H9 (cell line): ENCODE data around the gene NKPD1. TPM values are rescaled to one million over a fixed set of nuclear protein-coding genes. Genes with fewer than 3 reads are reported as not detected.

Experiments
- DNase-seq: peaks from one replicate; pipeline ENCODE4 v3.0.0-alpha.2; 2017
- H2AFZ ChIP-seq: one replicate; pipeline ENCODE4 v1.6.1; 2013; ENCODE audit warnings: mild to moderate bottlenecking, low read length, control low read depth, moderate library complexity
- H2AK5ac ChIP-seq: 2 replicates; pipeline ENCODE4 v1.6.1; 2013; ENCODE audit warnings: low read length, control low read depth, mixed read lengths; ENCODE audit not compliant: insufficient read length
- H2BK120ac ChIP-seq: one replicate; pipeline ENCODE4 v1.6.1; 2013; ENCODE audit warnings: low read depth, mild to moderate bottlenecking, low read length, control low read depth, inconsistent platforms; ENCODE audit not compliant: poor library complexity, severe bottlenecking
- H2BK12ac ChIP-seq: 2 replicates; pipeline ENCODE4 v1.6.1; 2013; ENCODE audit warnings: low read length, control low read depth, mixed read lengths, low read depth; ENCODE audit not compliant: insufficient read length
- H2BK15ac ChIP-seq: 2 replicates; pipeline ENCODE4 v1.6.1; 2013; ENCODE audit warnings: low read depth, low read length, control low read depth
- H2BK20ac ChIP-seq: one replicate; pipeline ENCODE4 v1.6.1; 2013; ENCODE audit warnings: low read depth, mild to moderate bottlenecking, low read length, control low read depth, inconsistent platforms; ENCODE audit not compliant: poor library complexity, severe bottlenecking
- H2BK5ac ChIP-seq: 2 replicates; pipeline ENCODE4 v1.6.1; 2013; ENCODE audit warnings: low read length, control low read depth, mixed read lengths; ENCODE audit not compliant: insufficient read length
- H3K14ac ChIP-seq: 2 replicates; pipeline ENCODE4 v1.6.1; 2013; ENCODE audit warnings: low read length, control low read depth; ENCODE audit not compliant: insufficient read depth
- H3K18ac ChIP-seq: 2 replicates; pipeline ENCODE4 v1.6.1; 2013; ENCODE audit warnings: low read depth, mild to moderate bottlenecking, mixed read lengths, low read length, control low read depth; ENCODE audit not compliant: insufficient read length
- H3K23ac ChIP-seq: 2 replicates; pipeline ENCODE4 v1.6.1; 2013; ENCODE audit warnings: low read length, control low read depth, mixed read lengths, low read depth; ENCODE audit not compliant: insufficient read length
- H3K23me2 ChIP-seq: 2 replicates; pipeline ENCODE4 v1.6.1; 2013; ENCODE audit warnings: low read depth, mild to moderate bottlenecking, mixed read lengths, low read length, control low read depth; ENCODE audit not compliant: insufficient read length, poor library complexity, severe bottlenecking
- H3K27ac ChIP-seq: 2 replicates; pipeline ENCODE4 v1.5.1; 2013; ENCODE audit warnings: low read length, control low read depth, mixed read lengths, low read depth; ENCODE audit not compliant: insufficient read length
- H3K27me3 ChIP-seq: 2 replicates; pipeline ENCODE4 v1.6.1; 2013; ENCODE audit warnings: low read length, control low read depth, inconsistent platforms; ENCODE audit not compliant: insufficient read depth
- H3K4ac ChIP-seq: 2 replicates; pipeline ENCODE4 v1.6.1; 2013; ENCODE audit warnings: low read depth, mild to moderate bottlenecking, control low read depth, inconsistent platforms, low read length, moderate library complexity
- H3K4me1 ChIP-seq: 2 replicates; pipeline ENCODE4 v1.6.1; 2013; ENCODE audit warnings: low read length, control low read depth, inconsistent platforms; ENCODE audit not compliant: insufficient read depth
- H3K4me2 ChIP-seq: 2 replicates; pipeline ENCODE4 v1.6.1; 2013; ENCODE audit warnings: low read length, control low read depth, mixed read lengths; ENCODE audit not compliant: insufficient read length, insufficient read depth
- H3K56ac ChIP-seq: 2 replicates; pipeline ENCODE4 v1.6.1; 2013; ENCODE audit warnings: low read depth, mild to moderate bottlenecking, mixed read lengths, low read length, control low read depth; ENCODE audit not compliant: insufficient read length
- H3K79me1 ChIP-seq: 2 replicates; pipeline ENCODE4 v1.6.1; 2013; ENCODE audit warnings: low read depth, mild to moderate bottlenecking, moderate library complexity, low read length, control low read depth, inconsistent platforms; ENCODE audit not compliant: insufficient read depth, poor library complexity, severe bottlenecking
- H3K79me2 ChIP-seq: 2 replicates; pipeline ENCODE4 v1.6.1; 2013; ENCODE audit warnings: low read length, control low read depth, inconsistent platforms; ENCODE audit not compliant: insufficient read depth
- H3K9ac ChIP-seq: 2 replicates; pipeline ENCODE4 v1.6.1; 2013; ENCODE audit warnings: low read length, control low read depth, mixed read lengths; ENCODE audit not compliant: insufficient read length; ENCODE audit errors: extremely low read depth
- H3K9me3 ChIP-seq: one replicate; pipeline ENCODE4 v1.6.1; 2013; ENCODE audit warnings: low read depth, low read length, inconsistent platforms; ENCODE audit not compliant: control insufficient read depth
- H3T11ph ChIP-seq: one replicate; pipeline ENCODE4 v1.6.1; 2013; ENCODE audit warnings: mild to moderate bottlenecking, low read length, control low read depth, inconsistent platforms
- H4K20me1 ChIP-seq: one replicate; pipeline ENCODE4 v1.6.1; 2013; ENCODE audit not compliant: control insufficient read depth, insufficient read length, insufficient read depth
- H4K5ac ChIP-seq: 2 replicates; pipeline ENCODE4 v1.6.1; 2013; ENCODE audit warnings: low read depth, mild to moderate bottlenecking, mixed read lengths, low read length, control low read depth; ENCODE audit not compliant: insufficient read length
- H4K8ac ChIP-seq: replicated peaks from 2 replicates; pipeline ENCODE4 v1.6.1; 2013; ENCODE audit warnings: low read length, control low read depth, mixed read lengths, low read depth; ENCODE audit not compliant: insufficient read length
- H4K91ac ChIP-seq: 2 replicates; pipeline ENCODE4 v1.6.1; 2013; ENCODE audit warnings: low read depth, mild to moderate bottlenecking, moderate library complexity, mixed read lengths, low read length, control low read depth; ENCODE audit not compliant: insufficient read length
- H3K27ac Mint-ChIP-seq, 3 experiments: 2 replicates in 2 of 3; 3 replicates in 1 of 3; pipeline ENCODE4 v1.8.0; 2020 to 2021; ENCODE audit warnings: mixed read lengths in 3 of 3, mild to moderate bottlenecking in 1 of 3, moderate library complexity in 1 of 3
- H3K27me3 Mint-ChIP-seq: 2 replicates; pipeline ENCODE4 v1.8.0; 2021; ENCODE audit warnings: low read depth, mild to moderate bottlenecking, moderate library complexity, mixed read lengths
- H3K36me3 Mint-ChIP-seq, 3 experiments: 2 replicates in 2 of 3; 3 replicates in 1 of 3; pipeline ENCODE4 v1.8.0; 2020 to 2021; ENCODE audit warnings: low read depth in 3 of 3, mixed read lengths in 3 of 3; ENCODE audit not compliant: insufficient read depth in 1 of 3
- H3K4me1 Mint-ChIP-seq, 2 experiments: 2 replicates each; pipeline ENCODE4 v1.8.0; 2020; ENCODE audit warnings: mixed read lengths in 2 of 2
- H3K4me3 Mint-ChIP-seq, 2 experiments: 2 replicates in 1 of 2; 3 replicates in 1 of 2; pipeline ENCODE4 v1.8.0; 2020 to 2021; ENCODE audit warnings: mild to moderate bottlenecking in 2 of 2, mixed read lengths in 2 of 2, moderate library complexity in 1 of 2
- H3K9me3 Mint-ChIP-seq, 2 experiments: 2 replicates in 1 of 2; 3 replicates in 1 of 2; pipeline ENCODE4 v1.8.0; 2020; ENCODE audit warnings: mild to moderate bottlenecking in 2 of 2, mixed read lengths in 2 of 2, moderate library complexity in 1 of 2
- WGBS: extraction: QIAGEN DNeasy Blood & Tissue Kit; methylation state at CpG from one replicate; pipeline ENCODE4 v1.1.7; 2013; ENCODE audit warnings: missing lambda C conversion rate, low lambda C conversion rate, mixed read lengths; ENCODE audit not compliant: insufficient read length; ENCODE audit errors: extremely low coverage; 5-methylcytosine and 5-hydroxymethylcytosine counted together
- total RNA-seq: library from RNA; stranded (reverse); gene quantifications from 2 replicates; pipeline ENCODE4 v1.2.1, GENCODE V29; 2021
- TF ChIP-seq, protein P1 (sequence below): fragments of 200-600 bp; sonication (generic); conservative IDR thresholded peaks from 3 replicates; pipeline ENCODE4 v1.8.0; 2021; ENCODE audit warnings: antibody characterized with exemption, mild to moderate bottlenecking

NKPD1 gene
- total RNA-seq, 1 experiment from 2014 or later, result 0.17 TPM

DNA sequence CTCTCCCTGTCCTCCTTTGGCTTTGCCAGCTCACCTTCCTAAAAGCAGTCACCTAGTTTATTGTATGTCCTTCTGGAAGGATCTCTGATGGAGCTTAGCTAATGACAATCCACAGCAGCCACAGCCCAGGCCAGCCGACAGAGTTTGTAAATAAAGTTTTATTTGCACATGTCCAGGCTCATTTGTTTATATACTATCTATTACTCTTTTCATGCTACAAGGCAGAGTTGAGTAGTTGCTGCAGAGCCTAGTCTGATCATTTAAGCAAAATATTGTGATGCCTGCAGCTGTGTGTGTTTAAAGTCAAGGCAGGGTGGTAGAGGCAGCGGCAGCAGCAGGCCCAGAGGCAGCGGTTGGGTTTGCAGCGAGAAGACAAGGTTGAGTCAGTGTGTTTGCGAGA is 32.6 kb downstream of the NKPD1 start:
- Histone ChIP-seq H2AFZ (no peak overlapping the region), H3K4me1 (no peaks in the 10 kb centered on the region; the same call in 1 of the 2 replicates), H2BK15ac (no peak overlapping the region), H2BK20ac (no peak overlapping the region), H3K9ac (no peak overlapping the region), H3K56ac (no peak overlapping the region), H3K23me2 (peaks cover 4% of the 10 kb centered on the region), H2BK5ac (no peak overlapping the region), H2AK5ac (no peak overlapping the region), H3K4ac (no peak overlapping the region), H3K79me1 (peaks cover 6% of the 10 kb centered on the region), H4K91ac (no peak overlapping the region), H3K4me2 (no peak overlapping the region), H3T11ph (no peak overlapping the region), H2BK12ac (no peak overlapping the region), H3K27me3 (no peaks in the 10 kb centered on the region), H3K79me2 (no peaks in the 10 kb centered on the region; the same call in 1 of the 2 replicates), H4K8ac (no peak overlapping the region), H3K14ac (no peak overlapping the region), H3K23ac (no peak overlapping the region), H3K27ac (no peak overlapping the region), H2BK120ac (no peak overlapping the region), H3K18ac (no peak overlapping the region), H4K20me1 (no peaks in the 10 kb centered on the region), H3K9me3 (no peaks in the 10 kb centered on the region), H4K5ac (no peak overlapping the region)
- TF ChIP-seq, protein P1, sequence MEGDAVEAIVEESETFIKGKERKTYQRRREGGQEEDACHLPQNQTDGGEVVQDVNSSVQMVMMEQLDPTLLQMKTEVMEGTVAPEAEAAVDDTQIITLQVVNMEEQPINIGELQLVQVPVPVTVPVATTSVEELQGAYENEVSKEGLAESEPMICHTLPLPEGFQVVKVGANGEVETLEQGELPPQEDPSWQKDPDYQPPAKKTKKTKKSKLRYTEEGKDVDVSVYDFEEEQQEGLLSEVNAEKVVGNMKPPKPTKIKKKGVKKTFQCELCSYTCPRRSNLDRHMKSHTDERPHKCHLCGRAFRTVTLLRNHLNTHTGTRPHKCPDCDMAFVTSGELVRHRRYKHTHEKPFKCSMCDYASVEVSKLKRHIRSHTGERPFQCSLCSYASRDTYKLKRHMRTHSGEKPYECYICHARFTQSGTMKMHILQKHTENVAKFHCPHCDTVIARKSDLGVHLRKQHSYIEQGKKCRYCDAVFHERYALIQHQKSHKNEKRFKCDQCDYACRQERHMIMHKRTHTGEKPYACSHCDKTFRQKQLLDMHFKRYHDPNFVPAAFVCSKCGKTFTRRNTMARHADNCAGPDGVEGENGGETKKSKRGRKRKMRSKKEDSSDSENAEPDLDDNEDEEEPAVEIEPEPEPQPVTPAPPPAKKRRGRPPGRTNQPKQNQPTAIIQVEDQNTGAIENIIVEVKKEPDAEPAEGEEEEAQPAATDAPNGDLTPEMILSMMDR, result no peak
- H3K27me3 Mint-ChIP-seq, result no peaks in the 10 kb centered on the region
- H3K27ac Mint-ChIP-seq, result no peak overlapping the region
- no peak overlapping the region for H3K4me3 Mint-ChIP-seq
- peaks cover 19 to 27% of the 10 kb centered on the region in 2 experiments for H3K4me1 Mint-ChIP-seq
- H3K9me3 Mint-ChIP-seq, result no peaks in the 10 kb centered on the region
- no peak for DNase-seq
- H3K36me3 Mint-ChIP-seq, result no peaks in the 10 kb centered on the region; a peak in 2 of 7 replicates
- WGBS, result no CpG with 5 or more reads among the region's 5 CpGs
